AG10803 (cell line): ENCODE data around the gene ARHGDIA.
A peak's percentile ranks its signal among the peaks of the same experiment; 100 is the strongest.

Experiments
- DNase-seq: peaks from one replicate; pipeline ENCODE4 v3.0.0; 2010; ENCODE audit warnings: low read depth
- H3K4me3 ChIP-seq: 2 replicates; pipeline ENCODE4 v1.5.1; 2011; ENCODE audit warnings: mild to moderate bottlenecking, low read length, control low read depth
- CTCF ChIP-seq: conservative IDR thresholded peaks from 2 replicates; pipeline ENCODE4 v1.5.1; 2011; ENCODE audit warnings: mild to moderate bottlenecking, low read length, control low read depth, inconsistent platforms

ARHGDIA gene

GRCh38 chr17:81837641-81838040 is 33.5 kb downstream of the ARHGDIA start:
- no peak for TF ChIP-seq CTCF
- no peak overlapping the region for H3K4me3 ChIP-seq
- DNase-seq = peak; percentile 71

GRCh38 chr17:81834831-81835267 is 36.3 kb downstream of the ARHGDIA start, which contains the start of gene PPP1R27:
TSS of gene PPP1R27 (minus strand) at chr17:81835050. CDS start at chr17:81834953, 97 bp downstream.
- DNase-seq = no peak
- TF ChIP-seq CTCF = no peak
- H3K4me3 ChIP-seq = peak within 1 kb of the TSS; percentile 80

GRCh38 chr17:81833921-81834830 is 37.0 kb downstream of the ARHGDIA start:
- H3K4me3 ChIP-seq = peak overlapping the region; percentile 80
- DNase-seq = no peak
- no peak for TF ChIP-seq CTCF

- peak; percentile 91 for DNase-seq
- H3K4me3 ChIP-seq = peak within 1 kb of the TSS; percentile 80
- no peak for TF ChIP-seq CTCF
These were observed 37.8 kb downstream of the ARHGDIA start, which contains the start of gene MCRIP1 for GRCh38 chr17:81833160-81833920. TSS of gene MCRIP1 (minus strand) at chr17:81833291. CDS start at chr17:81824506, 8,785 bp downstream.

GRCh38 chr17:81832608-81833159 is 38.5 kb downstream of the ARHGDIA start:
- peak overlapping the region; percentile 77 for H3K4me3 ChIP-seq
- peak; percentile 19 for DNase-seq
- TF ChIP-seq CTCF = no peak

GRCh38 chr17:81831957-81832607 is 39.1 kb downstream of the ARHGDIA start:
- peak overlapping the region; percentile 77 for H3K4me3 ChIP-seq
- peak; percentile 56 for DNase-seq
- no peak for TF ChIP-seq CTCF
